Measurements from ENCODE around the gene PRR16. TPM values are rescaled to one million over a fixed set of nuclear protein-coding genes. Genes with fewer than 3 reads are reported as not detected.
"Not testable (repeated sequence)": the region's sequence is repeated elsewhere in the genome, so short reads cannot be mapped to it uniquely, and the experiment has no call there.

The PRR16 gene
- 2.1 TPM in 2 replicates for total RNA-seq (ENCODE audit: low replicate concordance)
- long read RNA-seq, partial matches to known transcripts = 1 of 1 reads
- long read RNA-seq, other reads (novel, unspliced or antisense) = 0 of 1 reads

- peaks cover 4% of the 10 kb centered on the region for H3K4me1 Mint-ChIP-seq (ENCODE audit: unreplicated experiment)
- DNase-seq (ENCODE audit: extremely low spot score, unreplicated experiment) = peak; percentile 77
- H3K27me3 Mint-ChIP-seq = peaks cover 77% of the 10 kb centered on the region
- no peaks in the 10 kb centered on the region for H3K9me3 Mint-ChIP-seq
- no peak within 1 kb of the TSS for H3K27ac Mint-ChIP-seq
- H3K36me3 Mint-ChIP-seq = no peaks in the 10 kb centered on the region
- TF ChIP-seq CTCF (conservative IDR thresholded peaks at IDR 0.05) = peak; percentile 62
- peak within 1 kb of the TSS; percentile 91 for H3K4me3 Mint-ChIP-seq
Measured at GRCh38 chr5:120463991-120464626, at the start of gene PRR16. TSS of gene PRR16 (plus strand) at chr5:120464300.

GRCh38 chr5:120415985-120416384 lies 48.1 kb upstream of the PRR16 start:
- Mint-ChIP-seq H3K27me3 (no peaks in the 10 kb centered on the region), H3K27ac (peak overlapping the region; percentile 26), H3K4me3 (no peak overlapping the region), H3K36me3 (no peaks in the 10 kb centered on the region), H3K9me3 (no peaks in the 10 kb centered on the region), H3K4me1 (ENCODE audit: unreplicated experiment) (no peaks in the 10 kb centered on the region)
- TF ChIP-seq CTCF (conservative IDR thresholded peaks at IDR 0.05) = no peak
- no peak for DNase-seq (ENCODE audit: extremely low spot score, unreplicated experiment)

- DNase-seq (ENCODE audit: extremely low spot score, unreplicated experiment) = no peak
Measured at GRCh38 chr5:120419127-120419526, 45.0 kb upstream of the PRR16 start.

GRCh38 chr5:120426633-120427275 lies 37.3 kb upstream of the PRR16 start:
- not testable (repeated sequence) for H3K4me1 Mint-ChIP-seq (ENCODE audit: unreplicated experiment); H3K4me3 Mint-ChIP-seq; H3K27ac Mint-ChIP-seq; H3K36me3 Mint-ChIP-seq; H3K27me3 Mint-ChIP-seq; DNase-seq (ENCODE audit: extremely low spot score, unreplicated experiment)
- H3K9me3 Mint-ChIP-seq = peaks cover 12% of the 10 kb centered on the region

More at GRCh38 chr5:120419127-120419526, 45.0 kb upstream of the PRR16 start:
- no peaks in the 10 kb centered on the region for H3K9me3 Mint-ChIP-seq
- H3K36me3 Mint-ChIP-seq = no peaks in the 10 kb centered on the region
- no peak overlapping the region for H3K27ac Mint-ChIP-seq
- no peaks in the 10 kb centered on the region for H3K4me1 Mint-ChIP-seq (ENCODE audit: unreplicated experiment)
- no peak for TF ChIP-seq CTCF (conservative IDR thresholded peaks at IDR 0.05)
- no peaks in the 10 kb centered on the region for H3K27me3 Mint-ChIP-seq
- H3K4me3 Mint-ChIP-seq = no peak overlapping the region

GRCh38 chr5:120430572-120430971 lies 33.5 kb upstream of the PRR16 start:
- H3K27me3 Mint-ChIP-seq = peaks cover 5% of the 10 kb centered on the region
- TF ChIP-seq CTCF (conservative IDR thresholded peaks at IDR 0.05) = no peak
- H3K9me3 Mint-ChIP-seq = peaks cover 12% of the 10 kb centered on the region
- H3K27ac Mint-ChIP-seq = no peak overlapping the region
- no peak for DNase-seq (ENCODE audit: extremely low spot score, unreplicated experiment)
- H3K4me1 Mint-ChIP-seq (ENCODE audit: unreplicated experiment) = no peaks in the 10 kb centered on the region
- H3K36me3 Mint-ChIP-seq = peaks cover 4% of the 10 kb centered on the region
- H3K4me3 Mint-ChIP-seq = no peak overlapping the region

- Mint-ChIP-seq H3K4me3 (no peak overlapping the region), H3K27me3 (peaks cover 5% of the 10 kb centered on the region), H3K4me1 (ENCODE audit: unreplicated experiment) (no peaks in the 10 kb centered on the region), H3K9me3 (peaks cover 12% of the 10 kb centered on the region), H3K36me3 (peaks cover 4% of the 10 kb centered on the region), H3K27ac (no peak overlapping the region)
- TF ChIP-seq CTCF (conservative IDR thresholded peaks at IDR 0.05) = no peak
- no peak for DNase-seq (ENCODE audit: extremely low spot score, unreplicated experiment)
Measured at GRCh38 chr5:120432861-120433260, 31.2 kb upstream of the PRR16 start.

Measured in type B pancreatic cell (in vitro differentiated cells).